ENCODE measurements around the gene TYW1B.
"Not testable (repeated sequence)": the region's sequence is repeated elsewhere in the genome, so short reads cannot be mapped to it uniquely, and the experiment has no call there.

DNA sequence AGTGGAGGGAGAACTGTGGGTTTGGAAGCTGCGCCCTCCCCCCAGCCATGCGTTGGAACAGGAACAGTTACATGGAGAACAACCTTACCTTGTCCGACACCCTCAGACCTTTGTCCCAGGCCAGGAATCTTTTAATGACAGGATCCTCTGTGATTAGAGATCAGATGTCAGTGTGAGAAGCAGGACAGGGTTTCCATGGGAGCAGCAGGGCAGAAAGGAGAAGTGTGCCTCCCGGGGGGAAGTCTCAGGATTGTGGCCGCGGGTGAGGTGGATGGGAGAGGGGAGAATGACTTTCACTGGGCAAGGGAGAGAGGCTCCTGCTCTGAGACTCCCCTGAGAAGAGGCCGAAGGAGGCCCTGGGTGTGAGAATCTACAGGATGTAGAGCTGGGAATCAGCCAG is 39.6 kb upstream of the TYW1B start:
- TF ChIP-seq, protein P1, sequence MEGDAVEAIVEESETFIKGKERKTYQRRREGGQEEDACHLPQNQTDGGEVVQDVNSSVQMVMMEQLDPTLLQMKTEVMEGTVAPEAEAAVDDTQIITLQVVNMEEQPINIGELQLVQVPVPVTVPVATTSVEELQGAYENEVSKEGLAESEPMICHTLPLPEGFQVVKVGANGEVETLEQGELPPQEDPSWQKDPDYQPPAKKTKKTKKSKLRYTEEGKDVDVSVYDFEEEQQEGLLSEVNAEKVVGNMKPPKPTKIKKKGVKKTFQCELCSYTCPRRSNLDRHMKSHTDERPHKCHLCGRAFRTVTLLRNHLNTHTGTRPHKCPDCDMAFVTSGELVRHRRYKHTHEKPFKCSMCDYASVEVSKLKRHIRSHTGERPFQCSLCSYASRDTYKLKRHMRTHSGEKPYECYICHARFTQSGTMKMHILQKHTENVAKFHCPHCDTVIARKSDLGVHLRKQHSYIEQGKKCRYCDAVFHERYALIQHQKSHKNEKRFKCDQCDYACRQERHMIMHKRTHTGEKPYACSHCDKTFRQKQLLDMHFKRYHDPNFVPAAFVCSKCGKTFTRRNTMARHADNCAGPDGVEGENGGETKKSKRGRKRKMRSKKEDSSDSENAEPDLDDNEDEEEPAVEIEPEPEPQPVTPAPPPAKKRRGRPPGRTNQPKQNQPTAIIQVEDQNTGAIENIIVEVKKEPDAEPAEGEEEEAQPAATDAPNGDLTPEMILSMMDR (conservative IDR thresholded peaks at IDR 0.05 in 1 of 2, IDR thresholded peaks at IDR 0.05 in 1 of 2; ENCODE audit: low read depth in 1 of 2, low read length in 2 of 2) = not testable (repeated sequence)
- not testable (repeated sequence) for TF ChIP-seq EZH2 (IDR thresholded peaks at IDR 0.05; ENCODE audit: low read length, missing control alignments)

All from fibroblast of lung (primary cell).